ENCODE results near the gene SINHCAF. TPM values are rescaled to one million over a fixed set of nuclear protein-coding genes. Genes with fewer than 3 reads are reported as not detected.

Gene SINHCAF
- total and polyA plus RNA-seq, 4 donors: 2.3 to 10.3 (median 4.9) TPM

DNA sequence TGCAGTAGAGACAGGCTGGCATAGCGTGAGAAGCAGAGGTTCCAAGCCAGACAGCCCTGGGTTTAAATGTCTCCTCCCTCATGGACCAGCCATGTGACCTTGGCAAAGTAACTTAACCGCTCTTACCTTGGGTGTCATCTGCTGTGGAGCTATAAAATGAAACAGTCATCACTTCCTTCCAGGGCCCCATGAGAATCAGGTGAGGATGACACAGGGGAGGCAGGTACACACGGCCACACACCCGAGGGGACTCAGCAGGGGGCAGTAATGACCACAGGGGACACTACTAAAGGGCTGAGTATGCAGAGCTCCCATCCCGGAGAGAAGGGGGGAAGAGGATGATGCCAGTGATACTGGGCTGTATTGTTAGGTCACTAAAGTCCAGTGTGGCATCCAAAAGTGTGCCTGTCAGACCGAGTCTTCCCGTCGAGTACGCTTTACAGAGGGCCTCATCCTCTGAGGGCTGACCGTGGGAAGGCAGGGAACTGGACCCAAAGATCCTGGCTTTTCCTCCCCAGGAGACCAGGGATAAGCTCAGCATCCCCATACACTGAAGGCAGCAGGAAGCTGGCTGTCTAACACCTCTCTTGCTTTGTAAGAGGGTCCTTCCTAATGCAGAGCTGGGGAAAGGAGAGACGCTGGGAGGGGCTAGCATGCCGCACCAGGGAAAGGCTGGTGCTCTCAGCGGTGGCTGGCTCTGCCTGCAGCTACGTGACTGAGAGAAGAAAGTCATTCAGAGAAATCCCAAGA, 94.2 kb downstream of the SINHCAF start:
- no peak overlapping the region for H3K4me3 ChIP-seq (ENCODE audit: low read depth in 1 of 3, low read length in 3 of 3)
- 89% methylated on average over 14 of the region's 14 CpGs for WGBS
- no peak overlapping the region for H3K9ac ChIP-seq (ENCODE audit: low read depth in 1 of 2, low read length in 2 of 2)
- no peaks in the 10 kb centered on the region for H3K27me3 ChIP-seq (ENCODE audit: control insufficient read depth in 4 of 4, insufficient read depth in 4 of 4, low read length in 3 of 4)
- H3K4me1 ChIP-seq (ENCODE audit: control insufficient read depth in 4 of 4, insufficient read depth in 4 of 4, low read length in 3 of 4): peaks cover 3 to 16% (median 10%) of the 10 kb centered on the region in 4 donors
- H3K36me3 ChIP-seq (ENCODE audit: control insufficient read depth in 4 of 4, insufficient read depth in 3 of 4, low read depth in 1 of 4, low read length in 3 of 4): no peaks in the 10 kb centered on the region
- H3K9me3 ChIP-seq (ENCODE audit: control insufficient read depth in 4 of 4, low read length in 3 of 4): no peaks in the 10 kb centered on the region
- TF ChIP-seq RAD21 (IDR thresholded peaks at IDR 0.05) (no peak), TAF1 (conservative IDR thresholded peaks at IDR 0.05) (no peak)
- TF ChIP-seq, protein P1, sequence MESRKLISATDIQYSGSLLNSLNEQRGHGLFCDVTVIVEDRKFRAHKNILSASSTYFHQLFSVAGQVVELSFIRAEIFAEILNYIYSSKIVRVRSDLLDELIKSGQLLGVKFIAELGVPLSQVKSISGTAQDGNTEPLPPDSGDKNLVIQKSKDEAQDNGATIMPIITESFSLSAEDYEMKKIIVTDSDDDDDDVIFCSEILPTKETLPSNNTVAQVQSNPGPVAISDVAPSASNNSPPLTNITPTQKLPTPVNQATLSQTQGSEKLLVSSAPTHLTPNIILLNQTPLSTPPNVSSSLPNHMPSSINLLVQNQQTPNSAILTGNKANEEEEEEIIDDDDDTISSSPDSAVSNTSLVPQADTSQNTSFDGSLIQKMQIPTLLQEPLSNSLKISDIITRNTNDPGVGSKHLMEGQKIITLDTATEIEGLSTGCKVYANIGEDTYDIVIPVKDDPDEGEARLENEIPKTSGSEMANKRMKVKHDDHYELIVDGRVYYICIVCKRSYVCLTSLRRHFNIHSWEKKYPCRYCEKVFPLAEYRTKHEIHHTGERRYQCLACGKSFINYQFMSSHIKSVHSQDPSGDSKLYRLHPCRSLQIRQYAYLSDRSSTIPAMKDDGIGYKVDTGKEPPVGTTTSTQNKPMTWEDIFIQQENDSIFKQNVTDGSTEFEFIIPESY (IDR thresholded peaks at IDR 0.05): no peak
- no peak overlapping the region for H3K27ac ChIP-seq (ENCODE audit: low read depth in 1 of 2, low read length in 2 of 2)
- peak; percentile 17 for DNase-seq (ENCODE audit: low spot score)

Small RNAs within 50 kb of the gene (small RNA-seq; reads per million reads assigned to genes)
- gene AC024940.4 (not detected), gene AC024940.5 (not detected), gene MREGP1 (not detected), gene RF00026 (not detected)

All from liver (tissue), 10 donors.